Colonic mucosa (tissue), 4 donors: ENCODE results near the gene ALG11. TPM values are rescaled to one million over a fixed set of nuclear protein-coding genes. Genes with fewer than 3 reads are reported as not detected.
A peak's percentile ranks its signal among the peaks of the same experiment; 100 is the strongest.

Source experiments
- DNase-seq: peaks from one replicate; pipeline ENCODE4 v3.0.0-alpha.2; 2020
- H3K27ac ChIP-seq: fragments of 200-600 bp; one replicate; pipeline ENCODE4 v1.8.0; 2021
- H3K27me3 ChIP-seq: fragments of 200-600 bp; one replicate; pipeline ENCODE4 v1.8.0; 2021
- H3K36me3 ChIP-seq: fragments of 200-600 bp; one replicate; pipeline ENCODE4 v1.8.0; 2021
- H3K4me1 ChIP-seq: fragments of 200-600 bp; one replicate; pipeline ENCODE4 v1.8.0; 2021; ENCODE audit warnings: mild to moderate bottlenecking
- H3K4me3 ChIP-seq: fragments of 200-600 bp; one replicate; pipeline ENCODE4 v1.8.0; 2021
- H3K9ac ChIP-seq, 2 donors: one replicate each; pipeline ENCODE4 v1.7.0; 2013; ENCODE audit warnings: control low read depth in 2 of 2, low read depth in 2 of 2, low read length in 2 of 2
- H3K9me3 ChIP-seq: fragments of 200-600 bp; one replicate; pipeline ENCODE4 v1.8.0; 2021
- CTCF ChIP-seq: fragments of 200-600 bp; IDR thresholded peaks from one replicate; pipeline ENCODE4 v1.8.0; 2022; ENCODE audit warnings: antibody characterized with exemption, mild to moderate bottlenecking
- intact Hi-C: fragments of 100-400 bp; cut with DNase I; formaldehyde crosslinking; loops from one replicate; pipeline ENCODE4 v1.14.1; 2022
- total RNA-seq, 2 donors: library from RNA; stranded (reverse); fragmentation: NEBNext Ultra II Directional in 1 of 2; extraction: Animal tissue kit (Norgen Biotek cat#: 25700) in 1 of 2; gene quantifications; one replicate each; pipeline ENCODE4 v1.2.1, GENCODE V29; 2021
- donor health status: healthy.
- donor health status: DM: no; HTN: no; CAD: no.
- donor health status: DM: no; HTN: no; CAD: no.

ALG11 gene
- total RNA-seq, 2 donors from 2014 or later = 32.4 to 45.0 TPM

GRCh38 chr13:51993713-51994112, 18.5 kb upstream of the ALG11 start:
- TF ChIP-seq CTCF = no peak
- no peaks in the 10 kb centered on the region for H3K27me3 ChIP-seq

DNA sequence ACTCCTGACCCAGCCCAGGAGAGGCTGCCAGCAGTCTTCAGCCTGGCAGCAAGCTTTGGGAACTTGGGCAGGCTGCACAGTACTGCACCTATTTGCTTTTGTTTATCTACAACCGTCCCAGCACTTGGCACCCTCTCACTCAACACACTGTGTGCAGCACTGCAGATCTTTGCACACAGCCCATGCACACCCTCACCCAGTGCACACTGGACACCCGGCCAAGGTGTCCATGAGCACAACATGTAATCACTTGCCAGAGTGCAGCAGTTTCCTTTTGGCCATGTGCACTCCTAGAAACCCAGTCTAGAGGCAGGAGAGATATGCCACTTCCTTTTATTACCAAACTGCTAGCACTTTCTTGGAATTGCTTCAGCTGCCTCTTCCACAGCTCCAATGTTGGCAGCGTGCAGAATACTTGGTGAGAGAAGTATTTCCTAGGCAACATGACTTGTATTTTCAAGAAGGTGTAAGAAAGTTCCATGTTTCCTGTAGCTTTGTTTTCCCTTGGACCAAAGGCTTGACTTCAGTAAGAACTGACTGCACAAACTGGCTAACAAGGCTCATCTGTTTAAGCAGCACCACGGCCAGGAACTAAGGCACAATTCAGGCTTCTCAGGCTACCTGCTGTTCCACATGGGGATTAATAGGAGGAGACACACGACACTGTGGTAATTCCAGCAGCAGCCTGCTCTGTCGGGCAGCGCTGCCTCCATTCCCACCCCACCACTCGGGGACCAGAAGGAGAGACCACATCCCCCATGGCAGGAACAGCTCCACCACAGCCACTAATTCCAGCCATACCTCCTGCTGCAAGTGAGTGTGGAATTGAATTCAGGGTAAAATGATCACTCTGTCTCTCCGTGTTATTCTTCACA, 16.3 kb upstream of the ALG11 start:
- no peaks in the 10 kb centered on the region for H3K36me3 ChIP-seq
- no peak for TF ChIP-seq CTCF
- H3K9me3 ChIP-seq = no peaks in the 10 kb centered on the region
- no peaks in the 10 kb centered on the region for H3K27me3 ChIP-seq
- peak overlapping the region; percentile 14 for H3K27ac ChIP-seq
- intact Hi-C loops = no loop called here
- peaks cover 5% of the 10 kb centered on the region for H3K4me1 ChIP-seq
- H3K9ac ChIP-seq = peak overlapping the region; percentile 5 to 23
- DNase-seq = peak; percentile 63
- H3K4me3 ChIP-seq = no peak overlapping the region

More at GRCh38 chr13:51993713-51994112, 18.5 kb upstream of the ALG11 start:
- Histone ChIP-seq H3K4me1 (peaks cover 5% of the 10 kb centered on the region), H3K4me3 (no peak overlapping the region), H3K27ac (no peak overlapping the region), H3K36me3 (no peaks in the 10 kb centered on the region), H3K9ac (no peak overlapping the region), H3K9me3 (no peaks in the 10 kb centered on the region)
- DNase-seq = no peak
- intact Hi-C loops = no loop called here

DNA sequence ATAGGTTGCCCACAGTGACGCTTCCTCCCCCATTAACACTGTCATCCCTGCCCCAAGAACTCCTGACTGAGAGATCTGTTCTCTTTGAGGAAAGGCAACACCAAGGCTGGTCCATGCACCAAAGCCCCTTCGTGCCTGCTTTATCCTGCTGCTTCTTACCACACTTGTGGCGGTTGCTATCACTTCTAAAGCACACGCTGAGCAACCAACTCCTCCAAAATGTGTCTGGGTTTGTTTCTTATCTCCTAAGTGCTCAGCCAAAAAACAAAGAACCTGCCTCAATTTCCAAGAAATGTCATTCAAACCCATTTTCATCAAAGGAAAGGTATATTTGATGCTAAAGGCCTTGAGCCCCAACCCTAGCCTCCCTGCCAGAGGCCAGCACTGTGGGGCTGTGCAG, 15.6 kb upstream of the ALG11 start:
- Histone ChIP-seq H3K4me1 (peaks cover 5% of the 10 kb centered on the region), H3K9ac (peak overlapping the region in 1 of 2 donors; percentile 23), H3K9me3 (no peaks in the 10 kb centered on the region), H3K4me3 (no peak overlapping the region), H3K27me3 (no peaks in the 10 kb centered on the region), H3K36me3 (no peaks in the 10 kb centered on the region), H3K27ac (no peak overlapping the region)
- TF ChIP-seq CTCF = no peak
- DNase-seq = no peak
- intact Hi-C loops = no loop called here

DNA sequence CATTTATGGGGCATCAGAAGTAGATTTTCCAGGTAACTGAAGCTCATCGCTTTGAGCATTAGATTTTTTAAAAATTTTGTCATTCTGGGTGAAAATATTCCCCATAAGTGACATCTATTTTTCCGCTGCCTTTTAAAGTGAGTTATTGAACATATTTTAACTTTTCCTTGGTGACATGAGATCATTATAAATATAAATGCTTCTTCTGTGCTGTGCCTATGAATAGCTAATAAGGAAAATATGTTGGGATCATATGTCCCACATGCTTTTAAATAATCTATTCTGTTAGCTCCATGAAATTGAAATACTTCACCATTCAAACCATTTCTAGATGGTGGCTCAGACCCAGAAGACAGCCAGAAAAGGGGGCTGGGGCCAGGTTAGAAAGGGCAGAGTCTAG, 15.0 kb upstream of the ALG11 start:
- H3K4me1 ChIP-seq = peaks cover 5% of the 10 kb centered on the region
- no peaks in the 10 kb centered on the region for H3K27me3 ChIP-seq
- H3K36me3 ChIP-seq = no peaks in the 10 kb centered on the region
- H3K9me3 ChIP-seq = no peaks in the 10 kb centered on the region
- intact Hi-C loops = no loop called here
- H3K4me3 ChIP-seq = no peak overlapping the region
- no peak for TF ChIP-seq CTCF
- no peak for DNase-seq
- no peak overlapping the region for H3K9ac ChIP-seq
- no peak overlapping the region for H3K27ac ChIP-seq

DNA sequence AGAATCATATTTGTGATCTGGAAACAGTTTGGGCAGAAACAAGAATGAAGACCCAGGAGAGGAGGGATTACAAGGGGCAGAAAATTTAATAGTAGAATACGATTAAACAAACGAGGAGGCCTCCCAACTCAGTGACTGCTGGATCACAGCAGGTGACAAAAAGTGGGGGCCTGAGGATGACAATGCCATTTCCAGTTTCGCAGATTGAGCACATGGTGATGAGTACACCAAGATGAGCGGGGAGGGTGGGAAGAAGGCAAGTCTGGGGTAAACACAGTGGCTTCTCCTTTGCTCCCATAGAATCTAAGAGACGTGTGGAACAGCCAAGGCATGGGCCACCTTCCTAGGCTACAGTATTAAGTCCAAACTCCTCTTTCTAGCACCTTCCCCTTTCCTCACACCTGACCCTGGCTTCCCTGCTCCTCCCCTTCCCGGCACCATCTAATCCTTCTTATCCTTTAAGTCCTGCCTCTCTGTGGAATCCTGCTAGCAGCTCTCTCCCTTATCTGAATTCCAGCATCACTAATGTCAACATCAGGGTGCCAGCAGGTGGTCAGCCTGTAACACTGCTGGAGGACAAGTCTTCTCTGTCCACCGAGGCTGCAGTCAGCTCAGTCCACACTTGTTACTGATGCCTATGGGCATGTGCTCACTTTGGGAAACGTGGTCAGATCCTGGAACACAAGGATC, 14.4 kb upstream of the ALG11 start:
- no peaks in the 10 kb centered on the region for H3K36me3 ChIP-seq
- H3K27me3 ChIP-seq = no peaks in the 10 kb centered on the region
- TF ChIP-seq CTCF = no peak
- H3K9me3 ChIP-seq = no peaks in the 10 kb centered on the region
- no peak overlapping the region for H3K9ac ChIP-seq
- no peak overlapping the region for H3K4me3 ChIP-seq
- intact Hi-C loops = loop anchor here (2.0 kb wide), 1 partner anchor 129 kb away; no protein-coding TSS in a partner anchor
- no peak for DNase-seq
- H3K27ac ChIP-seq = no peak overlapping the region
- peaks cover 5% of the 10 kb centered on the region for H3K4me1 ChIP-seq
